Kidney epithelial cell (primary cell): ENCODE measurements around the gene PRKAR1B. TPM values are rescaled to one million over a fixed set of nuclear protein-coding genes. Genes with fewer than 3 reads are reported as not detected.

Experiments
- DNase-seq: peaks from one replicate; pipeline ENCODE4 v3.0.0-alpha.2; 2010; ENCODE audit warnings: low read depth
- H3K27me3 ChIP-seq: 2 replicates; pipeline ENCODE4 v1.6.0; 2011; ENCODE audit warnings: low read length; ENCODE audit not compliant: control insufficient read depth, insufficient read depth
- H3K36me3 ChIP-seq: 2 replicates; pipeline ENCODE4 v1.5.1; 2011; ENCODE audit warnings: low read length; ENCODE audit not compliant: control insufficient read depth, insufficient read depth
- H3K4me3 ChIP-seq: 2 replicates; pipeline ENCODE4 v1.5.1; 2011; ENCODE audit warnings: low read depth, mild to moderate bottlenecking, control low read depth, low read length
- total RNA-seq: library from RNA; depleted of rRNA; stranded (reverse); fragments of >200 nt; gene quantifications from 2 replicates; pipeline ENCODE4 v1.2.3, GENCODE V29; 2015
- TF ChIP-seq, protein P1 (sequence below): IDR thresholded peaks from 2 replicates; pipeline ENCODE4 v1.5.1; 2011; ENCODE audit warnings: mild to moderate bottlenecking, moderate library complexity, low read length, control low read depth, inconsistent platforms; ENCODE audit not compliant: insufficient read depth, poor library complexity, severe bottlenecking

Gene PRKAR1B
- total RNA-seq, 1 donor from 2014 or later: 23.8 TPM

DNA sequence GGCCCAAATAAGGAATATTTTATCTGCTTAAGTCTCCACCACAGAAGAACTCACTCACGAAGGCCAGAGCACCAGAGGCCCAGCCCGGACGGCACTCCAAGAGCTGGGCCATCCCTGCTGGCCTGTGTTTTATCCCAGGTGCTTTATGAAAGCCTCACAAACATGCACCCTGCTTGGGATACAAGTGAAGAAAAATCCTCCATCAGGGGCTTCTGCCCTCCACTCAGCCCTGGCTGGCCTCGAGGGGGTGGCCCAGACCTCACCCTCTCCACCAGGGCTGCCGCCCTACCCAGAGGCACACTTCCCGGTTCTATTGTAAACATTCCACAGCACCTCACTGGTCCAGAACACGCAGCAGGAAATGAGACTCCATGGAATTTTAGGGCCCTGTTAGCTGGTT is 20.4 kb downstream of the PRKAR1B start:
- no peaks in the 10 kb centered on the region for H3K27me3 ChIP-seq
- no peaks in the 10 kb centered on the region for H3K36me3 ChIP-seq
- DNase-seq: no peak
- TF ChIP-seq, protein P1, sequence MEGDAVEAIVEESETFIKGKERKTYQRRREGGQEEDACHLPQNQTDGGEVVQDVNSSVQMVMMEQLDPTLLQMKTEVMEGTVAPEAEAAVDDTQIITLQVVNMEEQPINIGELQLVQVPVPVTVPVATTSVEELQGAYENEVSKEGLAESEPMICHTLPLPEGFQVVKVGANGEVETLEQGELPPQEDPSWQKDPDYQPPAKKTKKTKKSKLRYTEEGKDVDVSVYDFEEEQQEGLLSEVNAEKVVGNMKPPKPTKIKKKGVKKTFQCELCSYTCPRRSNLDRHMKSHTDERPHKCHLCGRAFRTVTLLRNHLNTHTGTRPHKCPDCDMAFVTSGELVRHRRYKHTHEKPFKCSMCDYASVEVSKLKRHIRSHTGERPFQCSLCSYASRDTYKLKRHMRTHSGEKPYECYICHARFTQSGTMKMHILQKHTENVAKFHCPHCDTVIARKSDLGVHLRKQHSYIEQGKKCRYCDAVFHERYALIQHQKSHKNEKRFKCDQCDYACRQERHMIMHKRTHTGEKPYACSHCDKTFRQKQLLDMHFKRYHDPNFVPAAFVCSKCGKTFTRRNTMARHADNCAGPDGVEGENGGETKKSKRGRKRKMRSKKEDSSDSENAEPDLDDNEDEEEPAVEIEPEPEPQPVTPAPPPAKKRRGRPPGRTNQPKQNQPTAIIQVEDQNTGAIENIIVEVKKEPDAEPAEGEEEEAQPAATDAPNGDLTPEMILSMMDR: no peak
- no peak overlapping the region for H3K4me3 ChIP-seq

DNA sequence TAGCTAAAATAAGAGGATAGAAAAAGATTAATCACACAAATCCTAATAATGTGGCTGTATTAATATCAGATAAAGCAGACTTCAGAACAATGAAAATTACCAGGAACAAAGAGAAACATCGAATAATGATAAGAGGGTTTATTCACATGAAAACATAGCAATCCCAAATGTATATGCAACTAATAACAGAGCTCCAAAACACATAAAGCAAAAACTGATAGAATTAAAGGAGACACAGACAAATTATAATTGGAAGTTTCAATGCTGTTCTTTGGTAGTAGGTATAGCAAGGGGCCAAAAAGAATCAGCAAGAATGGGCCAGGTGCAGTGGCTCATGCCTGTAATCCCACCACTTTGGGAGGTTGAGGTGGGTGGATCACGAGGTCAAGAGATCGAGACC is 24.0 kb downstream of the PRKAR1B start:
- no peak for DNase-seq
- Histone ChIP-seq H3K36me3 (no peaks in the 10 kb centered on the region), H3K27me3 (no peaks in the 10 kb centered on the region), H3K4me3 (no peak overlapping the region)
- TF ChIP-seq, protein P1: no peak

DNA sequence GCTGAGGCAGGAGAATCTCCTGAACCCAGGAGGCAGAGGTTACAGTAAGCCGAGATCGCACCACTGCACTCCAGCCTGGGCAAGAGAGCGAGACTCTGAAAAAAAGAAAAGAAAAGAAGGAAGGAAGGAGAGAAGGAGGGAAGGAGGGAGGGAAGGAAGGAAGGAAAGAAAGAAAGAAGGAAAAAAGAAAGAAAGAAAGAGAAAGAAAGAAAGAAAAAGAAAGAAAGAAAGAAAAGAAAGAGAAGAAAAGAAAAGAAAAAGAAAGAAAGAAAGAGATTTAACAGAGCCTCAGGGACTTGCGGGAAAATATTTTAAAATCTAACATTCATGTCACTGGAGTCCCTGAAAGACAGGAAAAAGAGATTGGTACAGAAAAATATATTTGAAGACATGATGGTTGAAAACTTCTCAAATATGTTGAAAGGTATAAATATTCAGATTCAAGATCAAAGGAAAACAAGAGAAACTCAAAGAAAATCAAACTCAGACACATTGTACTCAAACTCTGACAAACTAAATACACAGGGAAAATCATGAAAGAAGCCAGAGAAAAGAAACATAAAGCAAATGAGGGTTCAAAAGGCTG is 25.9 kb downstream of the PRKAR1B start:
- no peaks in the 10 kb centered on the region for H3K36me3 ChIP-seq
- DNase-seq: no peak
- H3K4me3 ChIP-seq: no peak overlapping the region
- TF ChIP-seq, protein P1: no peak
- H3K27me3 ChIP-seq: no peaks in the 10 kb centered on the region

DNA sequence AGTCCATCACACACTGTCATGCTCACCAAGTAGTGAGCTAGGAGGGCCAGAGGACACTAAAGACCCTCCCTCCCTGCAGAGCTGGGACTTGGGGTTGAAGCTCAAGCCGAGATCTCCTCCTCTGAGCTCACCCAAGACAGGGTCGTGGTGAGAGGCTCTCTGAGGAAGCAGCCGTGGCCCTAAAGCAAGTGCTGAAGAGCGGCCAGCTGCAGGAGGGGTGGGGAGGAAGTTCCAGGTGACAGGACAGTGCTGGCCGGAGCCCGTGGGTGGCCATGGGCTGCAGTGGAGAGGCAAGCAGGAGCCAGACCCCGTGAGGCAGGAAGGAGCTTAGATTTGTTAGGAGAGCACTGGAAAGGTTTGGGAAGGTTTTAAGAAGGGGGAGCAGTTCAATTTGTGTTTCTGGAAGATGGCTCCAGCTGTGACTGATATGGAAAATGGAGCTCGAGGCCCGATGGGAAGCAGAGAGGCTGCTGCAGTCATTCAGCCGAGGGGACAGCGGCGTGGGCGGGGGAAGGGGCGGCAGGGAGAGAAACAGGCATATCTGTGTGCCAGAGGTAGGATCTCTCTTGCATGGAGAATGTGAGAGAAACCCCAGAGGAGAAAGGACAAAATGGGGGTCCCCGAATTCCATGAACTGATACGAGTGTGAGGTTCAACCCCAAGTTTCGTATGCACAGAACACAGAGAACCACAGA is 27.5 kb downstream of the PRKAR1B start:
- TF ChIP-seq, protein P1: no peak
- DNase-seq: no peak
- no peaks in the 10 kb centered on the region for H3K36me3 ChIP-seq
- H3K4me3 ChIP-seq: no peak overlapping the region
- H3K27me3 ChIP-seq: no peaks in the 10 kb centered on the region

DNA sequence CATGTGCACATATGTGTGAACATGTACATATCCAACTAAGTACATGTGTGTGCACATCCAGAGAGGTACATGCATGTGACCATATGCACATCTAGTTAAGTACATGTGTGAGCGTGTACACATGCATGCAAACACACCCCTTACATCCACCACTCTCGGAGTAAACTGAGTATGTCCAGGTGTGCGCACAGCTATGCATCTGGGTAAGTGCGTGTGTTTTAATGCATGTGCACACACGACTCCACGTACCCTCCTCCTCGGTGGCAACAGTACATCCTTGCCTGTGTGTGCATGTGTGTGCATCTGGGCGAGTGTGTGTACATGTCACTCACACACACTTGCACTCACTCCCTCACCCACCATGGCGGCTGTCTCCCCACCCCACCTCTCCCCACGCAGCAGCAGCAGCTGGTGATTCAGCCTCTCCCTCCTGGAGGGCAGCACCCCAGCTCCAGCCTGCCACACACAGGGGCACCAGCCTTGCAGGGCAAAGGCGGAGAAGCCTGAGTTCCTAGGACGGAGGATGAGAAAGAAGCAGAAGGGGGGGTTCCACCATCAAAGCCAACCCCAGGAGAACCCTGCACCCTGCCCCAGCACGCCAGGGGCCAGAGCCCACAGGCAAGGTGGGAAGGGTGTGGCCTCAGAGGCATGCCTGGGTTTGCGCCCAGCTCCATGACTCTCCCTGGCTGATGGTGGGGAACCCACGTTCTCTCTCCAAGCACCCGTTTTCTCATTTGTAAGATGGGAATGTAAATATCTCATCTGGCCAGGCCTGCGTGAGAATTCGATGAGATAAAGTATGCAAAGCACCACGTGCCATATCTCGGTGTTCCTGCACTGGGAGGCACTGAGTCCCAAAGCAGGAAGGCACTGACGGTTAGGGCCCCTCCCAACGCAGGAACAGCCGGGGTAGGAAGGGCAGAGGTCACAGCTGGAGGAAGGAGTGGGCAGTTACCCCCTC is 28.3 kb downstream of the PRKAR1B start:
- H3K27me3 ChIP-seq: no peaks in the 10 kb centered on the region
- TF ChIP-seq, protein P1: no peak
- DNase-seq: no peak
- H3K36me3 ChIP-seq: no peaks in the 10 kb centered on the region
- no peak overlapping the region for H3K4me3 ChIP-seq
